K562 (cell line): Measurements from ENCODE around the gene KARS1. TPM values are rescaled to one million over a fixed set of nuclear protein-coding genes. Genes with fewer than 3 reads are reported as not detected.

Source experiments
- BRCA1 ChIP-seq, 2 experiments: fragments of 450-650 bp in 1 of 2; sonication (generic) in 1 of 2; formaldehyde crosslinking in 1 of 2; IDR thresholded peaks; 2 replicates each; pipeline versions ENCODE4 v1.5.0 to v1.6.1; 2017 to 2020; ENCODE audit warnings: mild to moderate bottlenecking in 1 of 2, missing genetic modification reagents in 1 of 2
- CC2D1A ChIP-seq: fragments of 450-650 bp; IDR thresholded peaks from 2 replicates; pipeline ENCODE4 v1.6.1; 2017; ENCODE audit warnings: mild to moderate bottlenecking
- CCAR2 ChIP-seq: fragments of 200-400 bp; formaldehyde crosslinking; IDR thresholded peaks from 2 replicates; pipeline ENCODE4 v1.6.1; 2017; ENCODE audit warnings: mild to moderate bottlenecking, low read depth, low read length
- FIP1L1 ChIP-seq: fragments of 200-400 bp; formaldehyde crosslinking; IDR thresholded peaks from 2 replicates; pipeline ENCODE4 v1.6.1; 2018; ENCODE audit warnings: mild to moderate bottlenecking, low read depth, low read length; ENCODE audit not compliant: poor library complexity, severe bottlenecking
- FOXA1 ChIP-seq: fragments of 450-650 bp; IDR thresholded peaks from 2 replicates; pipeline ENCODE4 v1.6.1; 2016; ENCODE audit warnings: mild to moderate bottlenecking, borderline replicate concordance
- HDAC6 ChIP-seq: IDR thresholded peaks from 2 replicates; pipeline ENCODE4 v1.6.1; 2012; ENCODE audit warnings: low read depth, mild to moderate bottlenecking, control low read depth, inconsistent platforms, low read length, moderate library complexity
- ID3 ChIP-seq, 2 experiments: fragments of 250-450 bp in 1 of 2; fragments of 450-650 bp in 1 of 2; sonication (Bioruptor Pico) in 1 of 2; IDR thresholded peaks; 2 replicates each; pipeline versions ENCODE4 v1.6.1 to v1.8.0; 2016 to 2021; ENCODE audit warnings: mild to moderate bottlenecking in 2 of 2, moderate library complexity in 2 of 2, missing compliant biosample characterization in 1 of 2, missing genetic modification characterization in 1 of 2
- ILK ChIP-seq: fragments of 450-650 bp; IDR thresholded peaks from 2 replicates; pipeline ENCODE4 v1.6.1; 2016; ENCODE audit warnings: missing genetic modification characterization, low read depth, mild to moderate bottlenecking, missing compliant biosample characterization, moderate library complexity, borderline replicate concordance
- JUN ChIP-seq, 2 experiments: sonication (generic) in 1 of 2; formaldehyde crosslinking in 1 of 2; IDR thresholded peaks; 2 replicates each; pipeline versions ENCODE4 v1.6.1 to v1.8.0; 2012 to 2022; ENCODE audit warnings: borderline replicate concordance in 2 of 2, mild to moderate bottlenecking in 2 of 2, improper control_type of control experiment in 1 of 2, low read depth in 1 of 2, low read length in 1 of 2, missing genetic modification reagents in 1 of 2
- KAT2B ChIP-seq: IDR thresholded peaks from one replicate; pipeline ENCODE4 v1.6.1; 2012; ENCODE audit warnings: low read depth, mild to moderate bottlenecking, control low read depth, inconsistent platforms, low read length, moderate library complexity
- NFYB ChIP-seq: IDR thresholded peaks from 2 replicates; pipeline ENCODE4 v1.6.1; 2011; ENCODE audit warnings: mild to moderate bottlenecking, moderate library complexity; ENCODE audit not compliant: insufficient read length; ENCODE audit errors: extremely low read depth
- PHF8 ChIP-seq: fragments of 200-600 bp; sonication (generic); IDR thresholded peaks from 2 replicates; pipeline ENCODE4 v1.6.1; 2012; ENCODE audit warnings: mixed run types, mild to moderate bottlenecking, inconsistent platforms, low read length, moderate library complexity, borderline replicate concordance
- TAF7 ChIP-seq: fragments of 450-650 bp; IDR thresholded peaks from 2 replicates; pipeline ENCODE4 v1.6.1; 2016; ENCODE audit warnings: missing genetic modification characterization, missing compliant biosample characterization
- XRCC4 ChIP-seq: IDR thresholded peaks from one replicate; pipeline ENCODE4 v1.6.1; 2011; ENCODE audit not compliant: insufficient read depth, insufficient read length; ENCODE audit errors: extremely low read depth
- ZC3H11A ChIP-seq: IDR thresholded peaks from 2 replicates; pipeline ENCODE4 v1.6.1; 2012; ENCODE audit warnings: low read depth, low read length, improper control_type of control experiment
- ZNF436 ChIP-seq: fragments of 250-450, 450-650 bp; sonication (Bioruptor Pico); formaldehyde crosslinking; IDR thresholded peaks from 2 replicates; pipeline ENCODE4 v1.7.0; 2020; ENCODE audit warnings: mild to moderate bottlenecking
- ZNF785 ChIP-seq: fragments of 250-450 bp; sonication (Bioruptor Pico); IDR thresholded peaks from 2 replicates; pipeline ENCODE4 v1.4.0; 2020; ENCODE audit warnings: mild to moderate bottlenecking
- polyA plus RNA-seq, 8 experiments: library from polyadenylated mRNA; depleted of rRNA in 4 of 8; stranded (reverse) in 5 of 8; unstranded in 3 of 8; fragments of >200 nt; fragmentation: Nextera tagmentation in 2 of 8; fragmentation: Illumina TruSeq in 1 of 8; extraction: Ambion mirVana in 2 of 8; extraction: Trizol in 1 of 8; gene quantifications; 2 replicates each; pipeline versions ENCODE4 v1.2.1 to v1.2.3, GENCODE V29; 2011 to 2014; ENCODE audit warnings: inconsistent platforms in 1 of 8, missing spikeins in 1 of 8
- total RNA-seq, 7 experiments: library from RNA; depleted of rRNA in 6 of 7; stranded (reverse); fragments of >200 nt in 6 of 7; fragmentation: Illumina TruSeq in 2 of 7; extraction: Trizol in 2 of 7; gene quantifications; 2 replicates each; pipeline versions ENCODE4 v1.2.1 to v1.2.3, GENCODE V29; 2011 to 2021; ENCODE audit warnings: low replicate concordance in 1 of 7
- TF ChIP-seq, protein P1 (sequence below): sonication (generic); formaldehyde crosslinking; IDR thresholded peaks from 2 replicates; pipeline ENCODE4 v1.8.0; 2022; ENCODE audit warnings: mild to moderate bottlenecking, low read depth, missing genetic modification reagents
- TF ChIP-seq, protein P2 (sequence below): fragments of 250-450 bp; sonication (Bioruptor Pico); IDR thresholded peaks from 2 replicates; pipeline ENCODE4 v1.4.0; 2020
- TF ChIP-seq, protein P3 (sequence below), 2 experiments: fragments of 450-650 bp; IDR thresholded peaks; 2 replicates each; pipeline ENCODE4 v1.6.1; 2016

The KARS1 gene
- total and polyA plus RNA-seq, 9 of the 15 experiments (the other 6 are each of a cell fraction or from before 2014, with no cell fraction given), result 223 to 386 (median 304) TPM

DNA sequence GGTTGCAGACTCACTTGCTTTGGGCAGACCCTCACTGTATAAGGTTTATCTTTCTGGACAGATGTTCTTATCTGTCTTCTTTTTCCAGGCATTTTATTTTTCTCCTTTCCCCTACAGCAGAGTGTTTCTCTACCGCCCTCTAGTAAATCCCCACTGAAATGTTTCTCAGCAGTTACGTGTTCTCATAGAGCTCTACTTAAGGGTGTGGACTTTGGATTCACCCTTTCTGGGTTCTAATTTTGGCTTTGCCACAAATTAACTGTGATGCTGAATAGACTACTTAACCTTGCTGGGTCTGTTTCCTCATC is 26.3 kb downstream of the KARS1 start (continued):
- TF ChIP-seq, protein P1, sequence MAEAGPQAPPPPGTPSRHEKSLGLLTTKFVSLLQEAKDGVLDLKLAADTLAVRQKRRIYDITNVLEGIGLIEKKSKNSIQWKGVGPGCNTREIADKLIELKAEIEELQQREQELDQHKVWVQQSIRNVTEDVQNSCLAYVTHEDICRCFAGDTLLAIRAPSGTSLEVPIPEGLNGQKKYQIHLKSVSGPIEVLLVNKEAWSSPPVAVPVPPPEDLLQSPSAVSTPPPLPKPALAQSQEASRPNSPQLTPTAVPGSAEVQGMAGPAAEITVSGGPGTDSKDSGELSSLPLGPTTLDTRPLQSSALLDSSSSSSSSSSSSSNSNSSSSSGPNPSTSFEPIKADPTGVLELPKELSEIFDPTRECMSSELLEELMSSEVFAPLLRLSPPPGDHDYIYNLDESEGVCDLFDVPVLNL (CRISPR knock-in tag), result no peak
- TF ChIP-seq TAF7 (no peak), BRCA1 (IDR thresholded peaks at IDR 0.05) (no peak), BRCA1 (CRISPR knock-in tag; IDR thresholded peaks at IDR 0.05) (no peak), JUN (IDR thresholded peaks at IDR 0.05; ENCODE audit: borderline replicate concordance, low read depth, low read length) (no peak), JUN (CRISPR knock-in tag; IDR thresholded peaks at IDR 0.05; ENCODE audit: borderline replicate concordance) (no peak), ILK (tag) (no peak), PHF8 (no peak), NFYB (no peak), ZC3H11A (no peak), ZNF436 (no peak), HDAC6 (no peak), ID3 (CRISPR knock-in tag; IDR thresholded peaks at IDR 0.05) (no peak), ID3 (tag; IDR thresholded peaks at IDR 0.05) (no peak), FIP1L1 (no peak), ZNF785 (no peak), KAT2B (no peak), CC2D1A (peak; percentile 81; the same call in 1 of the 2 replicates), CCAR2 (no peak), XRCC4 (no peak), FOXA1 (no peak)
- TF ChIP-seq, protein P2, sequence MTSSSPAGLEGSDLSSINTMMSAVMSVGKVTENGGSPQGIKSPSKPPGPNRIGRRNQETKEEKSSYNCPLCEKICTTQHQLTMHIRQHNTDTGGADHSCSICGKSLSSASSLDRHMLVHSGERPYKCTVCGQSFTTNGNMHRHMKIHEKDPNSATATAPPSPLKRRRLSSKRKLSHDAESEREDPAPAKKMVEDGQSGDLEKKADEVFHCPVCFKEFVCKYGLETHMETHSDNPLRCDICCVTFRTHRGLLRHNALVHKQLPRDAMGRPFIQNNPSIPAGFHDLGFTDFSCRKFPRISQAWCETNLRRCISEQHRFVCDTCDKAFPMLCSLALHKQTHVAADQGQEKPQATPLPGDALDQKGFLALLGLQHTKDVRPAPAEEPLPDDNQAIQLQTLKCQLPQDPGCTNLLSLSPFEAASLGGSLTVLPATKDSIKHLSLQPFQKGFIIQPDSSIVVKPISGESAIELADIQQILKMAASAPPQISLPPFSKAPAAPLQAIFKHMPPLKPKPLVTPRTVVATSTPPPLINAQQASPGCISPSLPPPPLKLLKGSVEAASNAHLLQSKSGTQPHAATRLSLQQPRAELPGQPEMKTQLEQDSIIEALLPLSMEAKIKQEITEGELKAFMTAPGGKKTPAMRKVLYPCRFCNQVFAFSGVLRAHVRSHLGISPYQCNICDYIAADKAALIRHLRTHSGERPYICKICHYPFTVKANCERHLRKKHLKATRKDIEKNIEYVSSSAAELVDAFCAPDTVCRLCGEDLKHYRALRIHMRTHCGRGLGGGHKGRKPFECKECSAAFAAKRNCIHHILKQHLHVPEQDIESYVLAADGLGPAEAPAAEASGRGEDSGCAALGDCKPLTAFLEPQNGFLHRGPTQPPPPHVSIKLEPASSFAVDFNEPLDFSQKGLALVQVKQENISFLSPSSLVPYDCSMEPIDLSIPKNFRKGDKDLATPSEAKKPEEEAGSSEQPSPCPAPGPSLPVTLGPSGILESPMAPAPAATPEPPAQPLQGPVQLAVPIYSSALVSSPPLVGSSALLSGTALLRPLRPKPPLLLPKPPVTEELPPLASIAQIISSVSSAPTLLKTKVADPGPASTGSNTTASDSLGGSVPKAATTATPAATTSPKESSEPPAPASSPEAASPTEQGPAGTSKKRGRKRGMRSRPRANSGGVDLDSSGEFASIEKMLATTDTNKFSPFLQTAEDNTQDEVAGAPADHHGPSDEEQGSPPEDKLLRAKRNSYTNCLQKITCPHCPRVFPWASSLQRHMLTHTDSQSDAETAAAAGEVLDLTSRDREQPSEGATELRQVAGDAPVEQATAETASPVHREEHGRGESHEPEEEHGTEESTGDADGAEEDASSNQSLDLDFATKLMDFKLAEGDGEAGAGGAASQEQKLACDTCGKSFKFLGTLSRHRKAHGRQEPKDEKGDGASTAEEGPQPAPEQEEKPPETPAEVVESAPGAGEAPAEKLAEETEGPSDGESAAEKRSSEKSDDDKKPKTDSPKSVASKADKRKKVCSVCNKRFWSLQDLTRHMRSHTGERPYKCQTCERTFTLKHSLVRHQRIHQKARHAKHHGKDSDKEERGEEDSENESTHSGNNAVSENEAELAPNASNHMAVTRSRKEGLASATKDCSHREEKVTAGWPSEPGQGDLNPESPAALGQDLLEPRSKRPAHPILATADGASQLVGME, result no peak
- TF ChIP-seq, protein P3, sequence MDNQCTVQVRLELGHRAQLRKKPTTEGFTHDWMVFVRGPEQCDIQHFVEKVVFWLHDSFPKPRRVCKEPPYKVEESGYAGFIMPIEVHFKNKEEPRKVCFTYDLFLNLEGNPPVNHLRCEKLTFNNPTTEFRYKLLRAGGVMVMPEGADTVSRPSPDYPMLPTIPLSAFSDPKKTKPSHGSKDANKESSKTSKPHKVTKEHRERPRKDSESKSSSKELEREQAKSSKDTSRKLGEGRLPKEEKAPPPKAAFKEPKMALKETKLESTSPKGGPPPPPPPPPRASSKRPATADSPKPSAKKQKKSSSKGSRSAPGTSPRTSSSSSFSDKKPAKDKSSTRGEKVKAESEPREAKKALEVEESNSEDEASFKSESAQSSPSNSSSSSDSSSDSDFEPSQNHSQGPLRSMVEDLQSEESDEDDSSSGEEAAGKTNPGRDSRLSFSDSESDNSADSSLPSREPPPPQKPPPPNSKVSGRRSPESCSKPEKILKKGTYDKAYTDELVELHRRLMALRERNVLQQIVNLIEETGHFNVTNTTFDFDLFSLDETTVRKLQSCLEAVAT (IDR thresholded peaks at IDR 0.05), result peak in 1 of 2 experiments; percentile 24; a peak in 1 of 4 replicates
